Regular cardiac myocyte (primary cell): ENCODE measurements around the gene TMED6. TPM values are rescaled to one million over a fixed set of nuclear protein-coding genes. Genes with fewer than 3 reads are reported as not detected.

Experiments
- total RNA-seq: library from RNA; depleted of rRNA; stranded (reverse); fragments of >200 nt; gene quantifications from 2 replicates; pipeline ENCODE4 v1.2.3, GENCODE V29; 2014

The TMED6 gene
- total RNA-seq = not detected in 2 replicates

DNA sequence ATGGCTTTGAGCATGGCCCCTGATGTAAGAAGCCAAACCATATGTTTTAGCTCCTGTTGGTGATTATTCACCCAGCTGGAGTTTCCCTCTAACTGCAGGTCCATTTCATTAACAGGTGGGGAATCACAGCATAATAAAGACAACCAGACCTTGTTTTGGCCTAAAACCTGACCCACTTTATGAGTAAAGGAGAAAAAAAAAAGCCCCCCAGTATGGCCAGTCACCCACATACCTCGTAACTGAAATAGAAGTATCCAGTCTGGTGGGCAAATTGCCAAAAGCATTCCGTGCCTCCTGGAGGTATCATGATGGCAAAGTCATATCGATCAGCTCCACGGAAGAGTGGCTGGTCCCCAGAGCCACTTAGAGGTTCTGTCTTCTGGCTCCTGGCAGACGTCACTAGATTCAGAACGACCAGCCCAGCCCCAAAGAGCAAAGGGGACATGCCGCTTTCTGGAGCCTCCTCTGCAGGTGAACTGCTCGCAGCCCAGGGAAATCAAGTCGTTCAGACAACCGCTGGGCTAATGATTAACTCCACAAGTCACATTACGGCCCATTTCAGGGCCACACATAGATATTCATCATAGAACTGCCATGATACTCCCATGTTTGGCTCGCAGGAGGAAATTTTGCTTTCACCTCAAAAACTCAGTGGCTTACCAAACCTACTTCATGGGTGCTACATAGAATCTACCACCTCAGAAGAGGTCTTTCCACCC lies at the start of gene TMED6:
Gene TMED6, minus strand, starts transcription at position 478 of the 719 bp plus-strand sequence. Its CDS starts 33 bp downstream, at position 445.

DNA sequence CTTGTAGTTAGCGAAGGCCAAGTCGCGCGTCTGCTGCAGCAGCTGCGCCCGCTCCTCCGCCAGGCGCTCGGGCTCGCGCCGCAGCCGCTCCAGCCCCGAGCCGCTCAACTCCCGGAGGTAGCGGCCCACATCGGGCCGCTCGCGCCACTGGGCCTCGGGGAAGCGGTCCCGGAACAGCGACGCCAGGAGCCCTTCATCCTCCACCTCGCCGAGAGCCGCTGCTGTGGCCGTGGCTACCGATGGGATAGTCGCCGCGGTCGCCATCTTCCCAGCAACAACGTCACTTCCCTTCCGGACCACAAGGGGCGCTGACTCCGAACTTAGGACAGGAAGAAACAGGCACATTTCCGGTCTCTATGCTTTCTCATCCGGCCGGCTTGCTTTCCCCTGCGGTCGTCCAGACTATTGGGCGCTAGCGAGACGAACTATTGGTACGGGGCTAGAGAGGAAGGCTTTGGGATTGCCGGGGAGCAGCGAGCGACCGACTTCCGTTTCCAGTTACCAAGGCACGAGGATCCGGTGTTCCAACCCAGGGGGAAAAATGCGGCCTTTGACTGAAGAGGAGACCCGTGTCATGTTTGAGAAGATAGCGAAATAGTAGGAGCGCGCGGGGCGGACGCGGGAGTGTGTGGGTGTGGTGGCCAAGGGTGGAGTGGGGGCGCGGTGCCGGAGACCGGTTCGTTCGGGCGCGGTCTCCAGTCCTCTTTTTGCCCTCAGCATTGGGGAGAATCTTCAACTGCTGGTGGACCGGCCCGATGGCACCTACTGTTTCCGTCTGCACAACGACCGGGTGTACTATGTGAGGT lies 12.1 kb downstream of the TMED6 start, which contains the start of the genes COG8 and NIP7:
Gene COG8, minus strand, starts transcription at position 276 of the 806 bp plus-strand sequence. Its CDS starts 12 bp downstream, at position 264.
Gene NIP7, plus strand, starts transcription at position 484 of the 806 bp plus-strand sequence. Its CDS starts 58 bp downstream, at position 542.

DNA sequence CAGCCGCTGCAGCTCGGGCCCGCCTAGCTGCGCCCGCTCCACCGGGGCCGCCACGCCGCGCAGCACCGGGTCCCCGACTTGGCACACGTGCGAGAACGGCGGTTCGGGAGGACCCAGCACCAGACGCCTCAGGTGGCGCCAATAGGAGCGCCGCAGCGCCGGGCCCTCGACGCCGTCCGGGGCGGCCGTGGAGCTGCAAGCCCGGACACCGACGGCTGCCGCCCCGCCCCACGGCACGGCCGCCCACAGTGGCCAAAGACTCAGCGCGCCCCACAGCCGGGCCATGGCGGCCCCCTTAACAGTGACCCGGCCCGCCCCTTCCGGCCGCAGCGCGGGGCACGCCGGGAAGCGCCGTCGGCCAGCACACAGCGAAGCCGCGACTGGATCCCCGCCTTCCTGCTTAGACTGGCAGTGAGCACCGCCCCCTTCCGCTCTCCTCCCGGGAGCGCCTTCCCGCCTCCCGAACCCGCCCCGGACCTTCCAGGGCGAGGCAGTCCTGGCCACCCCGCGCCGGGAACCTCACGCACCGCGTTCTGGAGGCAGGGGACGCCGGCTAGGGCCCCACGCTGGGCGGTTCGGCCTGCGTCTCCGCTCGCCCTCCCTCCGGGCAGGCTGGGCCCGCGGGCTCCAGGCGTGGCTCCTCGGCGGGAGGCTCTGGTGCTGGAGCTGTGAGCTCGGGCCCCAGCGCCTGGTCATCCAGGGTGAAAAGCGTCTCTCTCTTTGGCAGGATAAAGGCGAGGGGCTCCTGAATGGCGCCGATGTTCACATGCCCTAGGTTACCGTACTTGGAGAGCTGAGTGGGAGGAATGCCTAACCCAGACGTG lies 21.1 kb downstream of the TMED6 start, which contains the start of gene PDF:
Gene PDF, minus strand, starts transcription at position 303 of the 824 bp plus-strand sequence. Its CDS starts 18 bp downstream, at position 285.

DNA sequence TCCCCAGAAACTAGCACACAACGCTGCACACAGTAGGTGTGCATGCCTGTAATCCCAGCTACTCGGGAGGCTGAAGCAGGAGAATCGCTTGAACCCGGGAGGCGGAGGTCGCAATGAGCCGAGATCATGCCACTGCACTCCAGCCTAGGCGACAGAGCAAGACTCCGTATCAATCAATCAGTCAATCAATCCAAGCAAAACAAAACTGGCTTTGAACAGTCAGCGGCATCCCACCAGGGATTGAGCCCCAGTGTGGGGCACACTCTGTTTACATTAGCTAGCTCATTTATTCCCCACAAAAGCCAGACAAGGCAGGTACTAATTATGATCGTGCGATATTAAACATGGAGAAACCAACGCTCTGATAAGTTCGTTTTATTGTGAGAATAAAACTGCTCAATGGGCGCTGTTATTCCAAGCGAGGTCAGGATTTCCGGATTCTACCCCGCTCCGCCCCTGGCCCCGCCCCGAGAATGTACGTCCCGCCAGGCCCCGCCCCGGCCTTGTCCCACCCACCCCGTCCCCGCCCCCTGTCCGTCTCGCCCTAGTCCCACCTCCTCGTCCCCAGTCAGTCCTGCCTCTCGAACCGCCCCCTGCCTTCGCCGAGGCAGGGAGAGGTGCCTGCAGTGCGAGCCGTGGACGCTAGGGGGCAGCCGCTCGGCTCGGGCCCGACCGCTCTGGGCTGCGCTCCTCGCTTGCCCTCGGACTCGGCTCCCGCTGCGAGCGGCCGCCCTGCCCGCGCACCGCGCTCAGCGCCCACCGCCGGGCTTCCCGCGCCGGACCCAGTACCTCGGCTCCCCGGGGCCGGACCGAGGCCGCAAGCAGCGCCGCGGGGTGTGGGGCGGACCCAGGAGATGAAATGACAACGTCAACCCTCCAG lies 40.7 kb downstream of the TMED6 start, which contains the start of gene VPS4A:
Gene VPS4A, plus strand, starts transcription at position 698 of the 880 bp plus-strand sequence. Its CDS starts 162 bp downstream, at position 860.

Other genes with a start within 250 kb of the TMED6 start
- 2.7 and 5.6 TPM in 2 replicates for gene HAS3, start 246.1 kb downstream of the TMED6 start, total RNA-seq
- 42.3 and 46.8 TPM in 2 replicates for gene CHTF8, start 219.2 kb downstream of the TMED6 start, total RNA-seq
- 15.2 and 33.4 TPM in 2 replicates for gene UTP4, start 219.1 kb downstream of the TMED6 start, total RNA-seq
- gene SNTB2, start 164.6 kb downstream of the TMED6 start, total RNA-seq = 27.9 and 35.3 TPM in 2 replicates
- gene VPS4A, start 40.4 kb downstream of the TMED6 start, total RNA-seq = 26.8 and 55.6 TPM in 2 replicates
- gene PDF, start 21.2 kb downstream of the TMED6 start, total RNA-seq = 6.2 and 15.7 TPM in 2 replicates
- 45.6 and 48.8 TPM in 2 replicates for gene COG8, start 12.2 kb downstream of the TMED6 start, total RNA-seq
- 17.5 and 40.5 TPM in 2 replicates for gene NIP7, start 12.0 kb downstream of the TMED6 start, total RNA-seq
- 12.4 and 15.7 TPM in 2 replicates for gene TERF2, start 34.2 kb upstream of the TMED6 start, total RNA-seq
- gene CYB5B, start 72.8 kb upstream of the TMED6 start, total RNA-seq = 56.4 and 79.6 TPM in 2 replicates
- 14.2 and 14.9 TPM in 2 replicates for gene NFAT5, start 214.2 kb upstream of the TMED6 start, total RNA-seq